NCI-H2196 treated with DMSO at 0.1 percent for 48 hours (cell line): ENCODE data around the gene MPV17.
"Not testable (repeated sequence)": the region's sequence is repeated elsewhere in the genome, so short reads cannot be mapped to it uniquely, and the experiment has no call there.

Experiments
- DNase-seq: peaks from one replicate; lab custom pipeline; 2025; ENCODE audit not compliant: unreplicated experiment; lab: John Stamatoyannopoulos, UW

Gene MPV17

GRCh38 chr2:27300606-27301005, 22.3 kb downstream of the MPV17 start:
- DNase-seq: not testable (repeated sequence)

GRCh38 chr2:27298391-27299080, 24.4 kb downstream of the MPV17 start:
- DNase-seq: no peak

GRCh38 chr2:27297195-27297594, 25.7 kb downstream of the MPV17 start:
- no peak for DNase-seq

GRCh38 chr2:27296481-27296880, 26.4 kb downstream of the MPV17 start:
- DNase-seq: no peak

- no peak for DNase-seq
Measured at GRCh38 chr2:27294928-27295327, 28.0 kb downstream of the MPV17 start.

GRCh38 chr2:27291865-27292264, 31.0 kb downstream of the MPV17 start:
- no peak for DNase-seq

GRCh38 chr2:27290549-27290948, 32.3 kb downstream of the MPV17 start:
- no peak for DNase-seq

- DNase-seq: no peak
Measured at GRCh38 chr2:27288610-27289009, 34.3 kb downstream of the MPV17 start.

GRCh38 chr2:27285481-27285880, 37.4 kb downstream of the MPV17 start:
- no peak for DNase-seq

GRCh38 chr2:27284996-27285395, 37.9 kb downstream of the MPV17 start:
- no peak for DNase-seq

- no peak for DNase-seq
Measured at GRCh38 chr2:27282892-27283291, 40.0 kb downstream of the MPV17 start.

- no peak for DNase-seq
Measured at GRCh38 chr2:27281855-27282559, 40.9 kb downstream of the MPV17 start, which contains the start of gene TRIM54. Gene TRIM54, plus strand, starts transcription at chr2:27282429. Its CDS starts 303 bp downstream, at chr2:27282732.

- no peak for DNase-seq
Measured at GRCh38 chr2:27281442-27281841, 41.5 kb downstream of the MPV17 start.

- DNase-seq: no peak
Measured at GRCh38 chr2:27280826-27281225, 42.1 kb downstream of the MPV17 start.

- no peak for DNase-seq
Measured at GRCh38 chr2:27278010-27278409, 44.9 kb downstream of the MPV17 start.

GRCh38 chr2:27275211-27276150, 47.4 kb downstream of the MPV17 start, which contains the start of gene DNAJC5G:
Gene DNAJC5G, plus strand, starts transcription at chr2:27275433. Its CDS starts 1,296 bp downstream, at chr2:27276729.
- no peak for DNase-seq

- not testable (repeated sequence) for DNase-seq
Measured at GRCh38 chr2:27272537-27273522, 50.1 kb downstream of the MPV17 start.

- no peak for DNase-seq
Measured at GRCh38 chr2:27271631-27272340, 51.1 kb downstream of the MPV17 start.

GRCh38 chr2:27270670-27271069, 52.2 kb downstream of the MPV17 start:
- DNase-seq: no peak
